Measurements from ENCODE around the gene MGAM2. TPM values are rescaled to one million over a fixed set of nuclear protein-coding genes. Genes with fewer than 3 reads are reported as not detected.

MGAM2 gene
- total RNA-seq, 1 donor, result not detected

- DNase-seq (ENCODE audit: low read depth), result no peak
- no peak for TF ChIP-seq CTCF (IDR thresholded peaks at IDR 0.05; ENCODE audit: insufficient read depth, low read length)
- H3K4me3 ChIP-seq (ENCODE audit: low read depth, low read length), result no peak overlapping the region
These were observed 136.9 kb downstream of the MGAM2 start for GRCh38 chr7:142248166-142249160.

DNA sequence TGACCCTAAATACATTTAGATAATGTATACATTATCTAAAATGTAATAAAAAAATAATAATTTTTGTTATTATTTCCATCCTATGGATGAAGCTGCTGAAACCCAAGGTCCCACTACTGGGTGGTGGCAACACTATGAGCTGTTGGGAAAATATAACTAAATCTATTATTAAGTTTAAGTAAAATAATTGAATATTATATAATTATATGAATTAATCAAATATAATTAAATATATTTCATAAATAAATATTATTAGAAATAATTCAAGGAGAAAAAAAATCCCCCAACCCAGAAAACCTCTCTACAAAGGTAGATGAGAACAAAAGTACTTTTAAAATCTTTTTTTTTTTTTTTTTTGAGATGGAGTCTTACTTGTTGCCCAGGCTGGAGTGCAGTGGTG lies 138.4 kb downstream of the MGAM2 start:
- H3K4me3 ChIP-seq (ENCODE audit: low read depth, low read length), result no peak overlapping the region
- DNase-seq (ENCODE audit: low read depth), result no peak
- no peak for TF ChIP-seq CTCF (IDR thresholded peaks at IDR 0.05; ENCODE audit: insufficient read depth, low read length)

DNA sequence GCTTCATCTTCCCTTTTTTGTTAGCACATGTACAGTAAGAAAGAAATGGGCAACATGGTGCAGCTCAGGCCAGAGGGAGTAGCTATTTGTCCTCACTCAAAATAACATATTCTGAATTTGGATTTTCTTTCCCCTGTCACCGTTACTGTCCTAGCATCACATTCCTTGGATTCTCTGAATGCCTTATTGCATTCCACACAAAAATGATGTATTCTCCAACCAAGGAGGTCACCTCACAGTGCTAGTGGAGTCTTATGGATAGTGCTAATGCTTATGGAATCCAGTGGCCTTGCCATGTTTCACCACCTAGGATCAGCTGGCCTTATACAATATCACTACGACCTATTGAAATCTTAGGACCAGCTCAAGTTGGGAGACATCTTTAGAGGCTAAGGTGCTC lies 139.2 kb downstream of the MGAM2 start:
- TF ChIP-seq CTCF (IDR thresholded peaks at IDR 0.05; ENCODE audit: insufficient read depth, low read length), result no peak
- no peak overlapping the region for H3K4me3 ChIP-seq (ENCODE audit: low read depth, low read length)
- DNase-seq (ENCODE audit: low read depth), result no peak

DNA sequence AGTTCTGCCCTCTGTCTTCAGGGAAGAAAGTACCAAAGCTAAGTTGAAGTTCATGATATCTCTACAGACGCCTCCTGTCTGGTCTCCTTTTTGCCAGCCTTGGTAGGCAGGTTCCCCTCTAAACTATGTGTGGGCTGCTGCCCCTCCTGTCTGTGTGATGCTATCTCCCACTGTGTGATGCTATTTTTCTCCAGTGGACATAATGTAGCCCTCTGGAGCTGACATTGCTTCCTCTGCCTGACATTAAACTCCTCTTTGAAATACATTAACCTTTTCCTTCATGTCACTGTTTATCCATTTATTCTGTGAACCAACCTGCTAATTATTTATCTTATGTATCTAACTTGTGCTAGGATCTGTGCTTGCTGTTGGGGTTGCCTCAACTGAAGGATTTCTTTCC lies 146.4 kb downstream of the MGAM2 start, which contains the start of gene PRSS58:
PRSS58 (minus strand) TSS at position 101 of the 400 bp plus-strand sequence. CDS start 351 bp downstream, outside the sequence.
- TF ChIP-seq CTCF (IDR thresholded peaks at IDR 0.05; ENCODE audit: insufficient read depth, low read length), result no peak
- DNase-seq (ENCODE audit: low read depth), result no peak
- H3K4me3 ChIP-seq (ENCODE audit: low read depth, low read length), result no peak within 1 kb of the TSS

DNA sequence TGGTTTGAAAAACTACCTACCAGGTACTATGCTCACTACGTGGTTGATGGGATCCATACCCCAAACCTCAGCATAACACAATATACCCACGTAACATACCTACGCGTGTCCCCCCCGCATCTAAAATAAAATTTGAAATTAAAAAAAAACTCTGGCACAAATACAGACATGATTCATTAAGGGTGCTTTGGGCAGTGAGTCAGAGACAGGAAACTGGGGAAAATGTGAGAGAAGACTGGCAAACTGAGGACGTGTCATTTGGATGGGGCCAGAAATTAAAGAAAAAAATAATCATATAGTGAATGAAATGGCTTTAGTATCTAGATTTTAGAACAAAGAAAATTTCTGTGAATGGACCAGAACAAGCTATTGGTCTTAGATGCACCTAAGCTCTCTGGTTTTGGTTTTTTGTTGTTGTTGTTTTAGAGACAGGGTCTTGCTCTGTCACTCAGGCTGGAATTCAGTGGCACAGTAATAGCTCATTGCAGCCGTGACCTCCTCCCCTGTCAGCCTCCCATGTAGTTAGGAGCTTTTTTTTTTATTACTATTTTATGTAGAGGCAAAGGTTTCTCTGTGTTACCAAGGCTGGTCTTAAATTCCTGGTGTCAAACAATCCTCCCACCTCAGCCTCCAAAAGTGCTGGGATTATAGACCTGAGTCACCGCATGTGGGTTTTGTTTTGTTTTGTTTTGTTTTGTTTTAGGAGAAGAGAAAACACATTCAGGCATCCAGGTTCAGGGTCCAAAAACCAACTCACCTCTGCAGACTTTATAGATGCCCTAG lies 152.3 kb downstream of the MGAM2 start:
- no peak overlapping the region for H3K4me3 ChIP-seq (ENCODE audit: low read depth, low read length)
- peak; percentile 9 for DNase-seq (ENCODE audit: low read depth)
- TF ChIP-seq CTCF (IDR thresholded peaks at IDR 0.05; ENCODE audit: insufficient read depth, low read length), result no peak

Other genes starting within 250 kb of the MGAM2 start
- not detected in 2 replicates for gene OR9A4, start 195.3 kb upstream of the MGAM2 start, total RNA-seq (ENCODE audit: low replicate concordance)
- not detected in 2 replicates for gene CLEC5A, start 164.7 kb upstream of the MGAM2 start, total RNA-seq (ENCODE audit: low replicate concordance)
- gene TAS2R38, start 137.9 kb upstream of the MGAM2 start, total RNA-seq (ENCODE audit: low replicate concordance), result not detected in 2 replicates
- gene MGAM, start 115.8 kb upstream of the MGAM2 start, total RNA-seq (ENCODE audit: low replicate concordance), result 0.18 TPM in 1 of 2 replicates, not detected in the other
- gene PRSS58, start 146.3 kb downstream of the MGAM2 start, total RNA-seq (ENCODE audit: low replicate concordance), result not detected in 2 replicates

Measured in fibroblast of the aortic adventitia (primary cell).